GM12892 (cell line): ENCODE data around the gene ZBTB20.

Experiments used
- POLR2AphosphoS5 ChIP-seq: IDR thresholded peaks from 2 replicates; pipeline ENCODE4 v1.6.1; 2011; ENCODE audit warnings: low read depth, low read length, control low read depth
- TAF1 ChIP-seq: IDR thresholded peaks from 2 replicates; pipeline ENCODE4 v1.6.1; 2011; ENCODE audit warnings: low read depth, mild to moderate bottlenecking, control low read depth, low read length, borderline replicate concordance

DNA sequence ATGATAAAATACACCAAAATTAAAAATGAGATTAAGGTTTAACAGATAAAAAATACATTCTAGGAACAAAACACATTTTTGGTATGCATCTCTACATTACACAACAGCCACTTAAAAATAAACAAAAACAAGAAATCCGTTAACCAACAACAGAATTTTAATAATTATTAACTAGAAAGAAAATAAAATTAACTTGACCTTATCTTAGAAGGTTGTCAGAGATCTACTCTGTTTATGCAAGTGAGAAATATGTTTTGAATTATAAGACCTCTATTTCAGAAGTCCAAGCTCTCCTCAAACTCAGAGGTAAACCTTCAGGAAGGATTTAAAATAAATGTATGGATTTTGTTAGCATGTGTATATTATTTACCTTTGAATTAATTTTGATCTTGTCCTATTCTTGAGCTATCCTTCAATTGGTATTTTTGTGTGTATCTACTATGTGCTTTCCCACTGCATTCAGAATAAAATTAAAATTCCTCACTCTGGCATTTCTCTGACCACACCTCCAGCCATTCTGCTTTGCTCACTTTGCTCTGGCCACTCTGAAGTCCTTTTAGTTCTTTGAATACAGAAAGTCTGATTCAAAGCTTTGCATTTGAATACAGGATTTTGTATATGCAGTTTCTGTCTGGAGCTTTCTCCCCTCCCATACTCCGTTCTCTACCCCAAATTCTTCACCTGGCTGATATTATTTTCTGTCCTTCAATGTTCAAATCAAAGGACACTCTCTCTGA, 352.0 kb downstream of the ZBTB20 start:
- no peak for TF ChIP-seq TAF1
- no peak for TF ChIP-seq POLR2AphosphoS5
